ENCODE measurements around the gene SH3BP2.

SH3BP2 gene

GRCh38 chr4:2847302-2847871 is 54.5 kb downstream of the SH3BP2 start:
- TF ChIP-seq SIN3A (IDR thresholded peaks at IDR 0.05; ENCODE audit: borderline replicate concordance, insufficient read depth, low read length) (no peak), TAF1 (IDR thresholded peaks at IDR 0.05; ENCODE audit: borderline replicate concordance, insufficient read depth, low read length) (no peak), POLR2AphosphoS5 (IDR thresholded peaks at IDR 0.05; ENCODE audit: low read depth, low read length) (no peak), FOXP2 (optimal IDR thresholded peaks at IDR 0.05; ENCODE audit: borderline replicate concordance, extremely low read depth, extremely low read length, insufficient read depth) (no peak), REST (IDR thresholded peaks at IDR 0.05; ENCODE audit: insufficient read depth in 1 of 2, low read depth in 2 of 2, low read length in 2 of 2) (no peak)

- TF ChIP-seq REST (IDR thresholded peaks at IDR 0.05; ENCODE audit: insufficient read depth in 1 of 2, low read depth in 2 of 2, low read length in 2 of 2) (no peak), TAF1 (IDR thresholded peaks at IDR 0.05; ENCODE audit: borderline replicate concordance, insufficient read depth, low read length) (no peak), FOXP2 (optimal IDR thresholded peaks at IDR 0.05; ENCODE audit: borderline replicate concordance, extremely low read depth, extremely low read length, insufficient read depth) (no peak), POLR2AphosphoS5 (IDR thresholded peaks at IDR 0.05; ENCODE audit: low read depth, low read length) (no peak), SIN3A (IDR thresholded peaks at IDR 0.05; ENCODE audit: borderline replicate concordance, insufficient read depth, low read length) (no peak)
These were observed 55.6 kb downstream of the SH3BP2 start for GRCh38 chr4:2848449-2848848.

GRCh38 chr4:2849267-2850152 is 56.6 kb downstream of the SH3BP2 start:
- TF ChIP-seq TAF1 (IDR thresholded peaks at IDR 0.05; ENCODE audit: borderline replicate concordance, insufficient read depth, low read length) (no peak), POLR2AphosphoS5 (IDR thresholded peaks at IDR 0.05; ENCODE audit: low read depth, low read length) (no peak)

GRCh38 chr4:2850966-2851798 is 58.3 kb downstream of the SH3BP2 start:
- TF ChIP-seq POLR2AphosphoS5 (IDR thresholded peaks at IDR 0.05; ENCODE audit: low read depth, low read length) (no peak), REST (IDR thresholded peaks at IDR 0.05; ENCODE audit: insufficient read depth in 1 of 2, low read depth in 2 of 2, low read length in 2 of 2) (no peak), FOXP2 (optimal IDR thresholded peaks at IDR 0.05; ENCODE audit: borderline replicate concordance, extremely low read depth, extremely low read length, insufficient read depth) (no peak), TAF1 (IDR thresholded peaks at IDR 0.05; ENCODE audit: borderline replicate concordance, insufficient read depth, low read length) (no peak), SIN3A (IDR thresholded peaks at IDR 0.05; ENCODE audit: borderline replicate concordance, insufficient read depth, low read length) (no peak)

GRCh38 chr4:2852481-2852921 is 59.6 kb downstream of the SH3BP2 start:
- TF ChIP-seq REST (IDR thresholded peaks at IDR 0.05; ENCODE audit: insufficient read depth in 1 of 2, low read depth in 2 of 2, low read length in 2 of 2) (no peak), POLR2AphosphoS5 (IDR thresholded peaks at IDR 0.05; ENCODE audit: low read depth, low read length) (no peak), SIN3A (IDR thresholded peaks at IDR 0.05; ENCODE audit: borderline replicate concordance, insufficient read depth, low read length) (no peak), TAF1 (IDR thresholded peaks at IDR 0.05; ENCODE audit: borderline replicate concordance, insufficient read depth, low read length) (no peak), FOXP2 (optimal IDR thresholded peaks at IDR 0.05; ENCODE audit: borderline replicate concordance, extremely low read depth, extremely low read length, insufficient read depth) (no peak)

Measured in PFSK-1 (cell line).